Body of pancreas (tissue), 4 donors: Measurements from ENCODE around the gene LIN37.

Source experiments
- CTCF ChIP-seq, 7 experiments: fragments of 450-650 bp in 4 of 7; fragments of 200-600 bp in 3 of 7; sonication (generic) in 3 of 7; IDR thresholded peaks; one replicate each; pipeline ENCODE4 v1.5.1; 2016 to 2019; ENCODE audit warnings: antibody characterized with exemption in 7 of 7
- POLR2A ChIP-seq, 3 donors: fragments of 450-650 bp; IDR thresholded peaks; one replicate each; pipeline ENCODE4 v1.6.1; 2016; ENCODE audit warnings: antibody characterized with exemption in 3 of 3, mild to moderate bottlenecking in 2 of 3

DNA sequence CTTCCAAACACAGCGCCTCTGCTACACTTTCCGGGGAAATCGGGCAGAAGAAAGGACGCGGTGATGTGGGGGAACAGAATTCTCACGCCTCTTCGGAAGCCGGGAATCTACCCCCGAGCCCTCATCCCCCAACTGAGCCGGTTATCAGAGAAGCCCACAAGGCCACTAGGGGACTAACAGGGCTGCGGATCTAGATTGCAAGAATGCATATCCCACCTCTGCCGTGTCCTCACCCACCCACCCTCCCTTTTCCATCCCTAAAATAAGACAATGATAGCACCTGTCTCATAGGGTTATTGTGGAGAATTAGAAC, 7.2 kb upstream of the LIN37 start:
- TF ChIP-seq CTCF (IDR thresholded peaks at IDR 0.05), result no peak
- TF ChIP-seq POLR2A (IDR thresholded peaks at IDR 0.05), result no peak
